Progenitor cell of endocrine pancreas (in vitro differentiated cells): ENCODE results near the gene TSPAN4. TPM values are rescaled to one million over a fixed set of nuclear protein-coding genes. Genes with fewer than 3 reads are reported as not detected.

Source experiments
- DNase-seq: peaks from one replicate; pipeline ENCODE4 v3.0.0; 2021; ENCODE audit warnings: low spot score; ENCODE audit not compliant: unreplicated experiment
- H3K27ac Mint-ChIP-seq: 2 replicates; pipeline ENCODE4 v1.8.0; 2021; ENCODE audit warnings: mild to moderate bottlenecking, moderate library complexity, mixed read lengths
- H3K27me3 Mint-ChIP-seq: 2 replicates; pipeline ENCODE4 v1.8.0; 2021; ENCODE audit warnings: mixed read lengths
- H3K36me3 Mint-ChIP-seq: 2 replicates; pipeline ENCODE4 v1.8.0; 2022; ENCODE audit warnings: mixed read lengths; ENCODE audit not compliant: insufficient read depth
- H3K4me1 Mint-ChIP-seq: 2 replicates; pipeline ENCODE4 v1.8.0; 2021; ENCODE audit warnings: low read depth, mixed read lengths
- H3K4me3 Mint-ChIP-seq: 2 replicates; pipeline ENCODE4 v1.8.0; 2021; ENCODE audit warnings: low read depth, mild to moderate bottlenecking, moderate library complexity, mixed read lengths
- H3K9me3 Mint-ChIP-seq: 2 replicates; pipeline ENCODE4 v1.8.0; 2021; ENCODE audit warnings: low read depth, mixed read lengths
- CTCF ChIP-seq: fragments of 200-600 bp; sonication (generic); IDR thresholded peaks from one replicate; pipeline ENCODE4 v1.5.0; 2021; ENCODE audit warnings: antibody characterized with exemption, mild to moderate bottlenecking; ENCODE audit not compliant: unreplicated experiment
- total RNA-seq: library from RNA; stranded (reverse); gene quantifications from 2 replicates; pipeline ENCODE4 v1.2.1, GENCODE V29; 2021

Gene TSPAN4
- total RNA-seq, 1 donor from 2014 or later, result 24.9 TPM

GRCh38 chr11:887589-887988 lies 44.9 kb downstream of the TSPAN4 start:
- H3K27me3 Mint-ChIP-seq, result no peaks in the 10 kb centered on the region
- H3K27ac Mint-ChIP-seq, result no peak overlapping the region
- no peaks in the 10 kb centered on the region for H3K4me1 Mint-ChIP-seq
- H3K36me3 Mint-ChIP-seq, result peaks cover 6% of the 10 kb centered on the region
- no peak overlapping the region for H3K4me3 Mint-ChIP-seq
- no peaks in the 10 kb centered on the region for H3K9me3 Mint-ChIP-seq
- no peak for DNase-seq
- no peak for TF ChIP-seq CTCF

- Mint-ChIP-seq H3K36me3 (peaks cover 6% of the 10 kb centered on the region), H3K4me3 (no peak overlapping the region), H3K27me3 (no peaks in the 10 kb centered on the region), H3K9me3 (no peaks in the 10 kb centered on the region), H3K4me1 (no peaks in the 10 kb centered on the region), H3K27ac (no peak overlapping the region)
- DNase-seq, result no peak
- TF ChIP-seq CTCF, result no peak
These were observed 45.9 kb downstream of the TSPAN4 start for GRCh38 chr11:888310-889212.

- TF ChIP-seq CTCF, result no peak
- Mint-ChIP-seq H3K9me3 (no peaks in the 10 kb centered on the region), H3K27me3 (no peaks in the 10 kb centered on the region), H3K27ac (no peak overlapping the region), H3K4me1 (no peaks in the 10 kb centered on the region), H3K36me3 (peaks cover 6% of the 10 kb centered on the region), H3K4me3 (no peak overlapping the region)
- no peak for DNase-seq
These were observed 46.6 kb downstream of the TSPAN4 start for GRCh38 chr11:889257-889656.

GRCh38 chr11:889687-890475 lies 47.2 kb downstream of the TSPAN4 start:
- no peak for DNase-seq
- Mint-ChIP-seq H3K27me3 (no peaks in the 10 kb centered on the region), H3K36me3 (peaks cover 6% of the 10 kb centered on the region), H3K9me3 (no peaks in the 10 kb centered on the region), H3K27ac (no peak overlapping the region), H3K4me3 (no peak overlapping the region), H3K4me1 (no peaks in the 10 kb centered on the region)
- no peak for TF ChIP-seq CTCF

- no peak overlapping the region for H3K4me3 Mint-ChIP-seq
- no peaks in the 10 kb centered on the region for H3K4me1 Mint-ChIP-seq
- H3K27ac Mint-ChIP-seq, result no peak overlapping the region
- TF ChIP-seq CTCF, result no peak
- no peak for DNase-seq
- peaks cover 4% of the 10 kb centered on the region for H3K36me3 Mint-ChIP-seq
- H3K9me3 Mint-ChIP-seq, result no peaks in the 10 kb centered on the region
- no peaks in the 10 kb centered on the region for H3K27me3 Mint-ChIP-seq
These were observed 48.3 kb downstream of the TSPAN4 start for GRCh38 chr11:890794-891540.
